IMR-90 (cell line): ENCODE measurements around the gene CDR2L. TPM values are rescaled to one million over a fixed set of nuclear protein-coding genes. Genes with fewer than 3 reads are reported as not detected.

ENCODE experiments used
- ATAC-seq: fragments of 200-7000 bp; cut with Tn5 transposase; 2 replicates; pipeline ENCODE4 v1.9.1; 2020; ENCODE audit warnings: low read depth, mild to moderate bottlenecking, moderate library complexity
- BruUV-seq: library from RNA; stranded (reverse); fragments of 400-500 nt; replicated peaks from 2 replicates; lab custom pipeline; 2021; lab: Mats Ljungman, UMichigan
- CTCF ChIA-PET: fragments of 300-600 bp; formaldehyde crosslinking; extraction: SDS; loops from one replicate; lab custom pipeline; 2021; ENCODE audit warnings: antibody characterized with exemption; lab: Yijun Ruan, JAX
- POLR2A ChIA-PET: fragments of 300-600 bp; sonication (Branson Sonifier 250); formaldehyde crosslinking; loops from one replicate; lab custom pipeline; 2022; ENCODE audit warnings: antibody characterized with exemption; ENCODE audit not compliant: unreplicated experiment; lab: Charles Lee
- DNase-seq: peaks from one replicate; pipeline ENCODE4 v3.0.0; 2013
- H2AFZ ChIP-seq: replicated peaks from 2 replicates; pipeline ENCODE3; 2013; ENCODE audit warnings: low read length, mild to moderate bottlenecking; ENCODE audit not compliant: poor library complexity
- H2AK5ac ChIP-seq: 2 replicates; pipeline ENCODE4 v1.6.1; 2013; ENCODE audit warnings: low read depth, low read length, inconsistent platforms
- H2AK9ac ChIP-seq: replicated peaks from 2 replicates; pipeline ENCODE3; 2013; ENCODE audit warnings: mild to moderate bottlenecking, low read depth, low read length, moderate library complexity; ENCODE audit not compliant: poor library complexity
- H2BK120ac ChIP-seq: 2 replicates; pipeline ENCODE4 v1.6.1; 2013; ENCODE audit warnings: low read depth, low read length, inconsistent platforms
- H2BK15ac ChIP-seq: 3 replicates; pipeline ENCODE4 v1.6.1; 2013; ENCODE audit warnings: low read depth, low read length, inconsistent platforms
- H2BK20ac ChIP-seq: 2 replicates; pipeline ENCODE4 v1.6.1; 2013; ENCODE audit warnings: low read depth, mild to moderate bottlenecking, inconsistent platforms, low read length, moderate library complexity
- H2BK5ac ChIP-seq: 2 replicates; pipeline ENCODE4 v1.6.1; 2013; ENCODE audit warnings: mild to moderate bottlenecking, low read depth, low read length, inconsistent platforms; ENCODE audit not compliant: poor library complexity, severe bottlenecking
- H3K14ac ChIP-seq: replicated peaks from 2 replicates; pipeline ENCODE4 v1.6.1; 2013; ENCODE audit warnings: low read depth, low read length, inconsistent platforms
- H3K18ac ChIP-seq: 2 replicates; pipeline ENCODE4 v1.6.1; 2013; ENCODE audit warnings: low read depth, low read length, control low read depth
- H3K23ac ChIP-seq: 2 replicates; pipeline ENCODE4 v1.6.1; 2013; ENCODE audit warnings: low read depth, low read length, inconsistent platforms
- H3K27ac ChIP-seq: 2 replicates; pipeline ENCODE4 v1.5.1; 2013; ENCODE audit warnings: mild to moderate bottlenecking, control low read depth, low read length; ENCODE audit not compliant: insufficient read depth
- H3K27me3 ChIP-seq: 2 replicates; pipeline ENCODE4 v1.6.1; 2013; ENCODE audit warnings: low read length; ENCODE audit not compliant: control insufficient read depth, insufficient read depth
- H3K36me3 ChIP-seq: 2 replicates; pipeline ENCODE4 v1.6.1; 2013; ENCODE audit warnings: low read length, mixed read lengths; ENCODE audit not compliant: control insufficient read depth, insufficient read depth
- H3K4ac ChIP-seq: 2 replicates; pipeline ENCODE4 v1.6.1; 2013; ENCODE audit warnings: low read depth, low read length, inconsistent platforms
- H3K4me1 ChIP-seq: 2 replicates; pipeline ENCODE4 v1.6.1; 2013; ENCODE audit warnings: low read length, mixed read lengths; ENCODE audit not compliant: control insufficient read depth, insufficient read depth
- H3K4me2 ChIP-seq: 2 replicates; pipeline ENCODE4 v1.6.1; 2013; ENCODE audit warnings: low read depth, mild to moderate bottlenecking, control low read depth, low read length, moderate library complexity
- H3K4me3 ChIP-seq: 2 replicates; pipeline ENCODE4 v1.5.1; 2013; ENCODE audit warnings: low read depth, mild to moderate bottlenecking, control low read depth, low read length, moderate library complexity; ENCODE audit not compliant: insufficient read depth
- H3K56ac ChIP-seq: 2 replicates; pipeline ENCODE4 v1.6.1; 2013; ENCODE audit warnings: low read length, inconsistent platforms; ENCODE audit not compliant: insufficient read depth; ENCODE audit errors: extremely low read depth
- H3K79me1 ChIP-seq, 2 experiments: 2 replicates each; pipeline ENCODE4 v1.6.1; 2013; ENCODE audit warnings: low read length in 2 of 2, inconsistent platforms in 1 of 2, low read depth in 1 of 2
- H3K9ac ChIP-seq: 2 replicates; pipeline ENCODE4 v1.6.1; 2013; ENCODE audit warnings: low read depth, low read length, control low read depth
- H3K9me1 ChIP-seq: 2 replicates; pipeline ENCODE4 v1.6.1; 2013; ENCODE audit warnings: low read length, inconsistent platforms; ENCODE audit not compliant: insufficient read depth
- H3K9me3 ChIP-seq: 2 replicates; pipeline ENCODE4 v1.6.1; 2013; ENCODE audit warnings: low read length; ENCODE audit not compliant: control insufficient read depth, insufficient read depth
- H4K20me1 ChIP-seq: 2 replicates; pipeline ENCODE4 v1.6.1; 2013; ENCODE audit warnings: low read length, inconsistent platforms; ENCODE audit not compliant: insufficient read depth
- H4K5ac ChIP-seq: 2 replicates; pipeline ENCODE4 v1.6.1; 2013; ENCODE audit warnings: mild to moderate bottlenecking, low read depth, low read length, control low read depth
- H4K8ac ChIP-seq, 2 experiments: 2 replicates each; pipeline ENCODE4 v1.6.1; 2013; ENCODE audit warnings: low read depth in 2 of 2, low read length in 2 of 2, control low read depth in 1 of 2, inconsistent platforms in 1 of 2
- H4K91ac ChIP-seq: 2 replicates; pipeline ENCODE4 v1.6.1; 2013; ENCODE audit warnings: low read depth, low read length, inconsistent platforms; ENCODE audit not compliant: insufficient read depth
- CTCF ChIP-seq: conservative IDR thresholded peaks from 2 replicates; pipeline ENCODE4 v1.5.1; 2012; ENCODE audit warnings: mild to moderate bottlenecking, low read depth, low read length, improper control_type of control experiment
- MAZ ChIP-seq: IDR thresholded peaks from 2 replicates; pipeline ENCODE4 v1.6.1; 2012; ENCODE audit warnings: low read depth, mild to moderate bottlenecking, low read length, improper control_type of control experiment, moderate library complexity, borderline replicate concordance
- RAD21 ChIP-seq: IDR thresholded peaks from 2 replicates; pipeline ENCODE4 v1.6.1; 2012; ENCODE audit warnings: low read length, improper control_type of control experiment
- SMC3 ChIP-seq: fragments of 150-350 bp; IDR thresholded peaks from 2 replicates; pipeline ENCODE4 v1.6.1; 2016; ENCODE audit warnings: low read depth, mild to moderate bottlenecking, antibody characterized with exemption, low read length, moderate library complexity
- USF2 ChIP-seq: fragments of 150-350 bp; IDR thresholded peaks from 2 replicates; pipeline ENCODE4 v1.6.1; 2017; ENCODE audit warnings: mild to moderate bottlenecking, antibody characterized with exemption, low read length, low read depth
- WGBS, 2 experiments: methylation state at CpG; one replicate each; pipeline versions ENCODE4 v1.1.5 to v1.1.7; 2013; ENCODE audit warnings: missing lambda C conversion rate in 2 of 2; ENCODE audit not compliant: insufficient read length in 1 of 2; ENCODE audit errors: extremely low coverage in 2 of 2; 5-methylcytosine and 5-hydroxymethylcytosine counted together
- dilution Hi-C: fragments of 300-500 bp; cut with HindIII; formaldehyde crosslinking; loops from one replicate; pipeline ENCODE4 v1.14.3; 2018; ENCODE audit warnings: low sequenced_read_pairs; ENCODE audit not compliant: unreplicated experiment
- in situ Hi-C: fragments of 300-500 bp; cut with MboI; formaldehyde crosslinking; loops from 3 replicates; pipeline ENCODE4 v1.14.3; 2019; ENCODE audit warnings: low sequenced_read_pairs, inconsistent platforms, mixed read lengths
- intact Hi-C: fragments of 100-400 bp; cut with micrococcal nuclease; formaldehyde crosslinking; loops from 2 replicates; pipeline ENCODE4 v1.10.0; 2022
- polyA plus RNA-seq, 3 experiments: library from polyadenylated mRNA; depleted of rRNA; stranded (reverse); fragments of >200 nt; gene quantifications; 2 replicates each; pipeline ENCODE4 v1.2.3, GENCODE V29; 2012; ENCODE audit warnings: low replicate concordance in 1 of 3
- total RNA-seq: library from RNA; depleted of rRNA; stranded (reverse); fragments of >200 nt; gene quantifications from 2 replicates; pipeline ENCODE4 v1.2.3, GENCODE V29; 2012
- TF ChIP-seq, protein P1 (sequence below): fragments of 150-350 bp; IDR thresholded peaks from 2 replicates; pipeline ENCODE4 v1.6.1; 2016; ENCODE audit warnings: low read depth, mild to moderate bottlenecking, low read length, moderate library complexity, borderline replicate concordance

The CDR2L gene
- total and polyA plus RNA-seq, 2 of the 4 experiments (the other 2 are of a cell fraction) = 5.7 to 18.9 TPM

DNA sequence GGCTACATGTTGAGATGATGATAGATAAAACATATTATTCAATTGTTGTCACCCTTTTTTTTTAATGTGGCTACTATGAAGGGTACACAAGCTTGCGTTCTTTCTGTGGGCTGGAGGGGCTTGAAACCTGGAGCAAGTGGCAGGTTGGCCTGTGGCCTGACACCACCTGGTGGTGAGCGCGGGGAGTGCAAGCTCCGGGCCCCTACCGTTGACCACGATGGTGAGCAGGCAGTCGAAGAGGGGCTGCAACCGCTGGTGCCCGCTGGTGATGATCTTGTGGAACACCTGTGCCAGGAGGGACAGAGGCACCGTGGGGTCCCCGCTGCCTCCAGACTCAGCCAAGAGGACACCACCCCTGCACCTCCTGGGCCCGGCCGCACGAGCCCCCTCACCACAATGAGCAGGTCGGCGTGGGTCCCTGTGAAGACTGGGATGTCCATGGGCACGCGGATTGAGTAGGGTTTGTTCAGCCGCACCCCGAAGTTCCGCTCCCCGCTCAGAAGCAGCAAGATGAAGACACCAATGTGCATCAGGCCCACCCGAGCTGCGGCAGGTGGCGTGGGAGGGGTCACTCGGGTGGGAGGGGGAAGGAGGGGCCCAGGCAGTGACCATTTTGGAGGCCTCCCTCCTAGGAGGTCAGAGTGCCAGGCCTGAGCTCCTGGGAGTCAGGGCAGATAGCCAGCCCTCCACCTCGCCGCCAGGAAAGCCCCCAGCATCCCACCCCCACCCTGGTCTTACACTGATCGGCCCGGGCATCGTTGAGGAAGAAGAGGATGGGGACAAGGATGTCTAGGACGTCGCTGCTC, 29.3 kb upstream of the CDR2L start:
- Histone ChIP-seq H3K36me3 (no peaks in the 10 kb centered on the region), H3K79me1 (no peaks in the 10 kb centered on the region), H2BK20ac (no peak overlapping the region), H2BK120ac (no peak overlapping the region), H3K4ac (no peak overlapping the region), H2AFZ (peak overlapping the region; percentile 70), H2BK5ac (no peak overlapping the region), H3K18ac (no peak overlapping the region), H4K91ac (no peak overlapping the region), H3K27ac (no peak overlapping the region), H3K9me3 (no peaks in the 10 kb centered on the region), H2AK5ac (no peak overlapping the region), H2BK15ac (no peak overlapping the region), H3K4me2 (no peak overlapping the region), H3K56ac (no peak overlapping the region), H4K20me1 (no peaks in the 10 kb centered on the region), H3K23ac (no peak overlapping the region), H4K8ac (no peak overlapping the region), H2AK9ac (no peak overlapping the region), H3K9me1 (no peaks in the 10 kb centered on the region), H3K14ac (no peak overlapping the region), H3K4me1 (0 out of 2 replicates have a peak, but pooled peaks cover 1% of the 10 kb centered on the region), H4K5ac (no peak overlapping the region), H3K4me3 (no peak overlapping the region), H3K27me3 (peaks cover 20% of the 10 kb centered on the region), H3K9ac (no peak overlapping the region)
- in situ Hi-C loops (loop anchor here (10.0 kb wide), 1 partner anchor 213 kb away; the partner anchor contains the start of gene NHERF1), dilution Hi-C loops (no loop called here), intact Hi-C loops (loop anchor here (1.0 kb wide), 3 partner anchors 35 to 214 kb away; partner anchors contain the start of gene USH1G)
- DNase-seq (peak; percentile 28), ATAC-seq (peak; percentile 80)
- ChIA-PET POLR2A (no interaction called here), CTCF (interaction anchor here (0.6 to 2.5 kb wide), 13 partner anchors 11 to 243 kb away, joined by 3 to 11 read pairs (median 3); partner anchors contain the start of gene OTOP2)
- 0% methylated on average over 6 of the region's 33 CpGs; no CpG with 5 or more reads in 1 of the 2 experiments for WGBS, 2 experiments
- TF ChIP-seq MAZ (0 out of 2 replicates have a peak, but pooled peaks have one; percentile 41), RAD21 (peak; percentile 74), SMC3 (peak; percentile 72), USF2 (no peak), CTCF (peak; percentile 83)
- TF ChIP-seq, protein P1, sequence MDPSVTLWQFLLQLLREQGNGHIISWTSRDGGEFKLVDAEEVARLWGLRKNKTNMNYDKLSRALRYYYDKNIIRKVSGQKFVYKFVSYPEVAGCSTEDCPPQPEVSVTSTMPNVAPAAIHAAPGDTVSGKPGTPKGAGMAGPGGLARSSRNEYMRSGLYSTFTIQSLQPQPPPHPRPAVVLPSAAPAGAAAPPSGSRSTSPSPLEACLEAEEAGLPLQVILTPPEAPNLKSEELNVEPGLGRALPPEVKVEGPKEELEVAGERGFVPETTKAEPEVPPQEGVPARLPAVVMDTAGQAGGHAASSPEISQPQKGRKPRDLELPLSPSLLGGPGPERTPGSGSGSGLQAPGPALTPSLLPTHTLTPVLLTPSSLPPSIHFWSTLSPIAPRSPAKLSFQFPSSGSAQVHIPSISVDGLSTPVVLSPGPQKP = no peak
- no TSS peak for BruUV-seq
